T-helper 2 cell treated with Interferon-gamma antibody and Interleukin-4, amounts not matched to agents 5 μg/mL and 100 μg/mL, for 36 hours (primary cell): ENCODE data around the gene NCBP2.

Source experiments
- DNase-seq: peaks from one replicate; pipeline ENCODE4 v3.0.0; 2021; ENCODE audit warnings: low spot score
- H3K27ac Mint-ChIP-seq: one replicate; pipeline ENCODE4 v1.8.0; 2021; ENCODE audit warnings: mild to moderate bottlenecking, mixed read lengths
- H3K27me3 Mint-ChIP-seq: one replicate; pipeline ENCODE4 v1.8.0; 2021; ENCODE audit warnings: low read depth, mixed read lengths
- H3K36me3 Mint-ChIP-seq: one replicate; pipeline ENCODE4 v1.8.0; 2021; ENCODE audit warnings: low read depth, mixed read lengths
- H3K4me1 Mint-ChIP-seq: one replicate; pipeline ENCODE4 v1.8.0; 2021; ENCODE audit warnings: low read depth, mixed read lengths
- H3K4me3 Mint-ChIP-seq: one replicate; pipeline ENCODE4 v1.8.0; 2022; ENCODE audit warnings: mild to moderate bottlenecking, moderate library complexity, mixed read lengths
- H3K9me3 Mint-ChIP-seq: one replicate; pipeline ENCODE4 v1.8.0; 2021; ENCODE audit warnings: mixed read lengths

NCBP2 gene

DNA sequence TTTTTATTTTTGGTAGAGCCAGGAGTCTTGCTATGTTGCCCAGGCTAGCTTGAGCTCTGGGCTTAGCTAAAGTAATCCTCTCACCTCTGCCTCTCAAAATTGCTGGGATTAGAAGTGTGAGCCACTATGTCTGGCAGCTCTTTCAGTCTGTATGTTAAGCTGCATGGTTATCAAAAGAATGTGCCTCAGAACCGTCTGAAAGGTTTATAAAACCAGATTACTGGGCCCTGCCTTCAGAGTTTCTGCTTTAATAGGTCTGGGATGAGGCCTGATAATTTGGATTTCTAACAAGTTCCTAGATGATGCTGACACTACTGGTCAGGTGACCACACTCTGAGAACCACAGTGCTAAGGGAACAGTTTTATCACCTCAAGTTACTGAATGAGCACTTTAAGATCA lies 40.0 kb downstream of the NCBP2 start:
- no peak overlapping the region for H3K27ac Mint-ChIP-seq
- no peaks in the 10 kb centered on the region for H3K4me1 Mint-ChIP-seq
- H3K36me3 Mint-ChIP-seq = peaks cover 30% of the 10 kb centered on the region
- H3K4me3 Mint-ChIP-seq = no peak overlapping the region
- no peaks in the 10 kb centered on the region for H3K9me3 Mint-ChIP-seq
- no peaks in the 10 kb centered on the region for H3K27me3 Mint-ChIP-seq
- DNase-seq = no peak

DNA sequence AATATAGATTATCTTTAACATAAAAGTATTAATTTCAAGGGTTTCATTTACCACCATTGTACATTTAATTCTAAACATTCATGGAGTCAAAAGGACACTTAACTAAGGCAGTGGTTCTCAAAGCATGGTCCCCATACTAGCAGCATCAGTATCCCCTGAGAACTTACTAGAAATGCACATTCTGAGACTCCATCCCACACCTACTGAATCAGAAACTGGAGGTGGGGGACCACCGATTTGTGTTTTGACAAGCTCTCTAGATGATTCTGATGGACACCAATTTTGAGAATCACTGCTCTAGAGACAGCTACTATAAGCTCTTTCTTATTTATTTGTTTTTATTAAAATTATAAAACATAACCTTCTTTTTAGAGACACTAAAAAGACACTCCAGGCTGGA lies 40.6 kb downstream of the NCBP2 start:
- H3K27ac Mint-ChIP-seq = no peak overlapping the region
- no peak for DNase-seq
- H3K4me3 Mint-ChIP-seq = no peak overlapping the region
- no peaks in the 10 kb centered on the region for H3K4me1 Mint-ChIP-seq
- peaks cover 27% of the 10 kb centered on the region for H3K36me3 Mint-ChIP-seq
- no peaks in the 10 kb centered on the region for H3K9me3 Mint-ChIP-seq
- H3K27me3 Mint-ChIP-seq = no peaks in the 10 kb centered on the region

GRCh38 chr3:196896229-196896628 lies 46.1 kb downstream of the NCBP2 start:
- Mint-ChIP-seq H3K9me3 (no peaks in the 10 kb centered on the region), H3K36me3 (peaks cover 8% of the 10 kb centered on the region)

DNA sequence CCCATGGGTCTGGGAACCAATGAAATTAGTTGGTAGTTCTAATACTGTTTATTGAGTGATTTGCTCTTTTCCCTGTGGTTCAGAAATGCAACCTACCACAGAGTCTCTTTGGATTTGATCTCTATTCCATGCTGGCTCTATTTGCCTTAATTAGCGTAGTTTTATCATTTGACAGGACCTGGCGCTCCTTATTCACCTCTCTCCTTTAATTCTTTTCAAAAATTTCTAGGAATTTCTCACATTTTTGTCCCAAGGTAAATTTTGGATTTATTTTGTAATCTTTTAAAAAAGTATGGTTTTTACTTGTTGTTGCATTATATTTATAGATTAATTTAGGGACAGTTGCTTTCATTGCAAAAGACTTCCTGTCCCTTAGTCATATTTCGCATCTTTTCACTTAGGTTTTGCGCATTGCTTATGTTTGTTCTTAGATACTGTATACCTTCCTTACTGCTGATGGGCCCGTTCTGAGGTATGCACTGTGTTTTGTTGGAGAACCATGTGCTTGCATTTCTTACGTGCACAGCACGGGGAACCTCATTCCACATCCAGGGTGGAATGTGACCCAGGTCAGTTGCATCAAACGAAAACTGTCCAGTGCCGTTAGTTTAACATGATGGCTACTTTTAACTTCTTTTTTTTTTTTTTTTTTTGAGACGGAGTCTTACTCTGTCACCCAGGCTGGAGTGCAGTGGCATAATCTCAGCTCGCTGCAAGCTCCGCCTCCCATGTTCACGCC lies 47.6 kb downstream of the NCBP2 start:
- Mint-ChIP-seq H3K27me3 (no peaks in the 10 kb centered on the region), H3K27ac (no peak overlapping the region), H3K9me3 (no peaks in the 10 kb centered on the region), H3K4me1 (peaks cover 1% of the 10 kb centered on the region), H3K4me3 (no peak overlapping the region), H3K36me3 (peaks cover 5% of the 10 kb centered on the region)
- DNase-seq = no peak

More at GRCh38 chr3:196896229-196896628, 46.1 kb downstream of the NCBP2 start:
- H3K27ac Mint-ChIP-seq = no peak overlapping the region
- DNase-seq = no peak
- no peak overlapping the region for H3K4me3 Mint-ChIP-seq
- no peaks in the 10 kb centered on the region for H3K4me1 Mint-ChIP-seq
- no peaks in the 10 kb centered on the region for H3K27me3 Mint-ChIP-seq

DNA sequence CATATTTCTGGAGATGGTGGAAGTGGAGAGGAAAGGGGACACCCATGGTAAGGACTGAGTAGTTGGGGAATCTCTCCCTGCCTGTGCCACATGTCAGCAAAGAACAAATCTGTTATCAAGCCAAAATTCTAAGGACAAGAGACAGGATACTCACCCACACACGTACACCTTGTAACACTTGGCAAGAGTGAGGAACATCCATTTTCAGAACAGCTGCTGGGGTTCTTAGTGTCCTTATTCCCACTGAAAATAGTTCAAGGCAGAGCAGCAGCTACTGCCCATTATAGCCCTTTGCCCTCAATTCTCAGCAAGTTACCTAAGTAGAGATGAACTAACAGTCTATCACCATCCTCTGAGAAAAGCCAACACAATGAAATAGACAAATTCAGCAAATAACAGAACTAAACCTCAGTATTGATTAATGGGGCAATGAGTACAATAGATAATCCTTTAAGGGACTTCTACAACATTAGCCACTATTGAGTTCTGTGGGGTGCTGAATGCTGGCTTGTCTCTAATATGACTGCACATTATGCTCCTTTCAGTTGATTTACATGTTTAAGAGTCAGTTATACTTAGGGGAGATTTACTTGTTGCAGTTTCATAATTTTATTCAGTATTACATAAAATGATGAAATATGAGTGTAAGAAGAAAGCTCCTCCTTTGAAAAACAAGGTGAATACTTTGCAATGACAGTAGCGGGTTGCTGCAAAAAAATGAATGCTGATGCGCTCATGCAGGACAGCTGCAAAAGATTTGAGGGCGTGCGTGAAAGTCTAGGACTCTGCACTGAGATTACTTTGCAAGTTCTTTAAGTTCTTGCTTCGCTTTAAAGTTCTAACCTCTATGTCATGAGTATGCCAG lies 52.3 kb downstream of the NCBP2 start:
- Mint-ChIP-seq H3K27me3 (no peaks in the 10 kb centered on the region), H3K9me3 (no peaks in the 10 kb centered on the region), H3K4me1 (peaks cover 12% of the 10 kb centered on the region), H3K36me3 (peaks cover 17% of the 10 kb centered on the region), H3K4me3 (no peak overlapping the region), H3K27ac (no peak overlapping the region)
- DNase-seq = no peak

GRCh38 chr3:196886144-196886543 lies 56.2 kb downstream of the NCBP2 start:
- peaks cover 30% of the 10 kb centered on the region for H3K4me1 Mint-ChIP-seq
- no peak overlapping the region for H3K4me3 Mint-ChIP-seq

More at GRCh38 chr3:196886144-196886543, 56.2 kb downstream of the NCBP2 start:
- peak; percentile 10 for DNase-seq
- Mint-ChIP-seq H3K27me3 (no peaks in the 10 kb centered on the region), H3K9me3 (no peaks in the 10 kb centered on the region), H3K27ac (no peak overlapping the region), H3K36me3 (peaks cover 27% of the 10 kb centered on the region)
